GM18867 (cell line): ENCODE data around the gene ZNF205.
"Not testable (repeated sequence)": the region's sequence is repeated elsewhere in the genome, so short reads cannot be mapped to it uniquely, and the experiment has no call there.

Experiments
- ATAC-seq: cut with Tn5 transposase; IDR thresholded peaks from one replicate; pipeline ENCODE4 v1.9.1; 2021; ENCODE audit warnings: mild to moderate bottlenecking, moderate library complexity; ENCODE audit not compliant: unreplicated experiment

The ZNF205 gene

DNA sequence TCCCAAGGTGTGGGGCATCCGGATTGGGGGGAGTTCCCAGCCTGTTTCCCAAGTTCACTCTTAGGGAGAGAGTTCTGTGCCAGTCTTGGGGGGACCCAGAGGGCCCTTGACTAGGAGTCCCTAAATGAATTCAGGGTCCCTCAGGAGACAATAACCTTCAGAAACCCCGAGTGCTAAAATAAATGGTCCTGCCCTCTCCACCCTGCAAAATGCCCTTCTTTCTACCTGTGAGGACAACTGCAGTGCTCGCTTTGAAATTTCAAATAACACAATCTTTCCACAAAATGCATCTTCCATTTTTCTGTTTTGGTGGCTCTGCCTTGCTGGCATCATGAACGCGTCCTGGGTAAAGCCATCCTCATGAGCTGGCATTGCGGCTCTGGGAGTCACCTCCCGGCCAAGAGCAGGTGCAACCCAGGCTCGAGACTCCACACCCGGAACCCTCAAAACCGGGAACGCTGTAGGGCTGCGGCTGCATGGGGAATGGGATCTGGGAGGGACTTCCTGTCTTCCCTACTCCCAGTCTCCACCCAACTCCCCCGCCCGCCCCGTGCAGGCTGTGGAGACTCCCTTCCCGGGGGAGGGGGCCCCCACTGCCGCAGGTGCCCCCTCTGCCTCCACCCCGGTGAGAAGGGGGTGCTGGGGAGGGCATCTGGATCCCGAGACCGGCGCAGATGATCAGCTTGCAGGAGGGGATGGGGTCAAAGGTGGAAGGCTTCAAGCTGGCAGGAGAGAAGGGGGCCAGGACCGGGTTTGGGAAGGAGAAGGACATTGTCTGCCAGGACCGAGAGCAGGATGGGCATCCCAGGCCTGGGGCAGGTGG is at the start of gene ZNF205:
Gene ZNF205, plus strand, starts transcription at position 529 of the 823 bp plus-strand sequence. CDS start 845 bp downstream, outside the sequence.
- no peak for ATAC-seq

DNA sequence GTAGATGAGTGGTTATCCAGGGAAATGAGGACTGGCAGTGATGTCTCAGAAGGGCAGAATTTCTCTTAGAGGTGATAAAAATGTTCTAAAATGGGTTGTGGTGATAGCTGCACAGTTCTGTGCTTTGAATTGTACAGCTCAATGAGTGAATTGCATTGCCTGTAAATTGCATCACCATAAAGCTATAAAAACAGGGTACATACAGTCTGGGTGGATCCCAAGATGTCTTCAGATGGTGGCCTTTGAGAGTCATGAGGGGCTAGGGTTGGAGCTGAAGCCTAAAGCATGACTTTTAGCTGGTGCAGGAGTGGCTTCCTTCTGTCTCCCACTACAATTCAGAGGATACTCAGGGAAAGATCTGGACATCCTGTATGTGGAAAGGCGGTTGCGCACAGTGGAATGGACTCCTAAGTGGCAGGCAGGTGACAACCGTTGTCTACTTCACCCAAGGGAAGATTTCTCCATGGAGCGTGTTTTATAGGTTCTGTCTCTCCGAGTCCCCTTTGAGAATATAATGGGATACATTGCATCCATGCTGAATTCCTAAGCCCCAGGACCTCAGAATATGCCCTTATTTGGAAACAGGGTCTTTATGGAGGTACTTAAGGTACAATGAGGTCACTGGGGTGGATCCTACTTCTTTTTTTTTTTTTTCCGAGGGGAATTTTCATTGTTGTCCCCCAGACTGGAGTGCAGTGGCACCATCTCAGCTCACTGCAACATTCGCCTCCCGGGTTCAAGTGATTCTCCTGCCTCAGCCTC is 48.6 kb upstream of the ZNF205 start:
- no peak for ATAC-seq

DNA sequence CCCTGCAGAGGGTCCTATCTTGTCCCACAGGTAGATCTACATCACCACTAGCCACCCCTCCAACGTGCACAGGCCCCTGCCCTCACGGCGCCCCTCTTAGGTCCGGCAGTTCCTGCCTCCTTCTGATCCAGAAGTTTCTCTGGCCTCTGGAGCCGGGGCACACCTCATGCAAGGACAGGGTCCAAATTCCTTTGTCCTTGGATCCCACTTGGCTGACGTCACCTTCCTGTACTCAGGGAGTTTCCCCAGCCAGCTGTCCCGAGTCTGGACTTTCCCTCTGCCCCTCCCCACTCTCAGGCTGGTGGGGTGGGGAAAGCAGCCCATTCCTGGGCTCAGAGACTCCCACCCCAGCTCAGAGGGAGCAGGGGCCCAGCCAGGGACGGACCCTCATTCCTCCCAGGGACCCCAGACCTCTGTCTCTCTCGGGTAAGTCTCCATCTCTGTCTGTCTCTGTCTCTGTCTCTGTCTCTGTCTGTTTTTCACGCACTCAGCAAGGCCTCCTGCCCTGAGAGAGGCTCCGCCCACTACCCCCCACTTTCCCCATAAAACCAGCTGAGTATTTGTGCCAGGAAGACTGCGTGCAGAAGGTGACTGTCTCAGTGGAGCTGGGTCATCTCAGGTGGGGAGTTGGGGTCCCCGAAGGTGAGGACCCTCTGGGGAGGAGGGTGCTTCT is 47.2 kb upstream of the ZNF205 start, which contains the start of gene IL32:
Gene IL32, plus strand, starts transcription at position 572 of the 673 bp plus-strand sequence. CDS start 172 bp downstream, outside the sequence.
- no peak for ATAC-seq

DNA sequence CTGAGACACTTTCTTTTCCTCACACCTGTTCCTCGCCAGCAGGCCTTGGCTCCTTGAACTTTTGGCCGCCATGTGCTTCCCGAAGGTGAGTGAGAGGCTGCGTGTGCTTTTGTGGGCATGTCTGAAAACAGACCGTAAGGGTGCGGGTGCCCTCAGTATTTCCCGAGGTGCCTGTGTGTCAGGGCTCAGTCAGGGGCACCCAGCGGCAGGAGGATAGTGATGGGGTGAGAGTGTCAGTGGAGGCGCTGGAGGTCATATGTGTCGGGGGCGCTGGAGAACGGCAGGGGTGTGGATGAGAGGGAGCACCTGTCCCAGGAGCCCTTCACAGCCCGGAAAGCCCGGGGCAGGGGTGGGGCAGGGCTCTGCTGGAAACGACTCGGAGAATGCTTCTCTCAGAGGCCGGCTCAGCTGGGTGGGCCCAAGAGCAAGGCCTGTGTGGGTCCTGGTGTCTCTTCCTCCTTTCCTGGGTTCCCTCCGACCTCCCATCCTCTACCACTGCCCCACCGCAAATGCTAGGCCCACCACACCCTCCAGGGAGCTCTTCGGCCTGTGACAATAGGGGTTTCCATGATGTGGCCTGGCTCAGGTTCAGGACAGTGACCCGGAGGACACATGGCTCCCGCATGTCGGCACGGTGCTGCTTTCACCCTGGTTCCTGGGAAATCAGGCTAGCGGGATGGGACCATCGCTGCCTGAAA is 46.5 kb upstream of the ZNF205 start:
- ATAC-seq = no peak

DNA sequence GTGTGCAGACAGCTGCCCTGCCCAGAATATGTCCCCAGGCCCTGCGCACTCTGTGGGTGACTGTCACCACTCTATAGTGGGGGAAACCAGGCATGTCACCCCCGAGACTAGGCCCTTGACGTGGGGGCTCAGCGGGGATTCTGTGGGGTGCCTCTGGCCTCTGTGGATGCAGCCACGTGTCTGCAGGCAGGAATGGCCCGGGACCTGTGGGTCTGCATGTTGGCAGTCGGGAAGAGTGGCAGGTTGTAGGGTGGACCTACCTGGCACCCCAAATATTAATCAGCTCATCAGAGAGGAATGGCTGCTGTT is 46.0 kb upstream of the ZNF205 start:
- ATAC-seq = no peak

DNA sequence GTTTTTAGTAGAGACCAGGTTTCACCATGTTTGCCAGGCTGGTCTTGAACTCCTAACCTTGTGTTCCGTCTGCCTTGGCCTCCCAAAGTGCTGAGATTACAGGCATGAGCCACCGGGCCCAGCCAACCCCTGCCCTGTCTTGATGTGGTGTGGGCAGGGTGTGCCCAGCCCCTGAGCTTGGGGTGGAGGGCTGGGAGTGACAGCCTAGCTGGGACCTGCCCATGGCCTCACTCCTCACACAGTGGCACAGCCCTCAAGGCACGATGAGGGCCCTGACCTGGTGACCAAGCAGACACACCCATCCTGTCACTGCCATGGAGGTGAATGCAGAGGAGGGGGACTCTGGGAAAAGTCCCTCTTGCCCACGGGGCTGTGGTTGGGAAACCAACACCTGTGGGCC is 43.9 kb upstream of the ZNF205 start:
- ATAC-seq = no peak

DNA sequence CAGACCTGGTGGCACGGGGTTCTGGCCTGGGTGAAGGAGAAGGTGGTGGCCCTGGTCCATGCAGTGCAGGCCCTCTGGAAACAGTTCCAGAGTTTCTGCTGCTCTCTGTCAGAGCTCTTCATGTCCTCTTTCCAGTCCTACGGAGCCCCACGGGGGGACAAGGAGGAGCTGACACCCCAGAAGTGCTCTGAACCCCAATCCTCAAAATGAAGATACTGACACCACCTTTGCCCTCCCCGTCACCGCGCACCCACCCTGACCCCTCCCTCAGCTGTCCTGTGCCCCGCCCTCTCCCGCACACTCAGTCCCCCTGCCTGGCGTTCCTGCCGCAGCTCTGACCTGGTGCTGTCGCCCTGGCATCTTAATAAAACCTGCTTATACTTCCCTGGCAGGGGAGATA is 43.2 kb upstream of the ZNF205 start:
- not testable (repeated sequence) for ATAC-seq

DNA sequence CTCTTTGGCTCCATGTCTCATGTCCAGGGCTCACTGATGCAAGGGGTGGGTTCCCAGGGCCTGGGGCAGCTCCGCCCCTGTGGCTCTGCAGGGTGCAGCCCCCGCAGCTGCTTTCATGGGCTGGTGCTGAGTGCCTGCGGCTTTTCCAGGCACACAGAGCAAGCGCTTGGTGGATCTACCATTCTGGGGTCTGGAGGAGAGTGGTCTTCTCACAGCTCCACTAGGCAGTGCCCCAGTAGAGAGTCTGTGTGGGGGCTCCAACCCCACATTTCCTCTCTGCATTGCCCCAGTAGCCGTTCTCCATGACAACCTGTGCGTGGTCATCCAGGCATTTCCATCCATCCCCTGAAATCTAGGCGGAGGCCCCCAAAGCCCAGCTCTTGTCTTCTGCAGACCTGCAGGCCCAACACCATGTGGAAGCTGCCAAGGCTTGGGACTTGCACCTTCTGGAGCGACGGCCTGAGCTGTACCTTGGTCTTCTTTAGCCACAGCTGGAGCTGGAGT is 41.7 kb upstream of the ZNF205 start:
- no peak for ATAC-seq

DNA sequence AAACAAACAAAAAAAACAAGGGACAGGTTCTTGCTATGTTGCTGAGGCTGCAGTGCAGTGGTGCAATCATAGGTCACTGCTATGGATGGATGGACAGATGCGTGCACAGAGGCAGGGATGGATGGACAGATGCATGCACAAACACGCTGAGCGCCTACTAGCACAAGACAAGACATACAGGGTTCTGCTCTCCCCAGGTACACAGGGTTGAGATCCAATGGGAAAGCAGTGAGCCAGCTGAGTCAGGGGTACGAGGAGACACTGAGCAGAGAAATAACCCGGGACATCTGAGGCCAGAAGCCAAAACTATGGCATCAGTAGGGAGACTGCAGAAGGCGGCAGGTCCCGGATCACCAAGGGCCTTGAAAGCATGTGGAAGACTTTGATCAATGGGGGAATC is 40.7 kb upstream of the ZNF205 start:
- no peak for ATAC-seq

DNA sequence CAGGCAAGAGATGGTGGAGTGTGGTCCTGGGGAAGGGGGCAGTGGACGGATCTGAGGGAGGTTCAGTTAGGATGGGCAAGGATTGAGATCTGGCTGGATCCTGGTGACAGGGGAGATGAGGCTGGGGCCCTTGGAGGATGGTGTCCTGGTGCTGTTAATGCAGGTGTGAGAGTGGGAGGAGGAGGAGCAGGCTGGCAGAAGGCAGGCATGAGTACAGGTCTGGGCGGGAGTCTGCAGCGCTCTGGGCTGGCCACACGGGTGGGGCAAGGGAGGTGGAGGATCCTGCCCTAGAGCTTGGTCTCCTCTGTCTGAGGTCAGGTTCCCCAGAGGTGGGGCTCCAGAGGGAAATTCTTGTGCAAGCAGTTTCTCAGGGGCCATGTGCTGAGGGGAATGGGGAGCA is 40.2 kb upstream of the ZNF205 start:
- not testable (repeated sequence) for ATAC-seq

DNA sequence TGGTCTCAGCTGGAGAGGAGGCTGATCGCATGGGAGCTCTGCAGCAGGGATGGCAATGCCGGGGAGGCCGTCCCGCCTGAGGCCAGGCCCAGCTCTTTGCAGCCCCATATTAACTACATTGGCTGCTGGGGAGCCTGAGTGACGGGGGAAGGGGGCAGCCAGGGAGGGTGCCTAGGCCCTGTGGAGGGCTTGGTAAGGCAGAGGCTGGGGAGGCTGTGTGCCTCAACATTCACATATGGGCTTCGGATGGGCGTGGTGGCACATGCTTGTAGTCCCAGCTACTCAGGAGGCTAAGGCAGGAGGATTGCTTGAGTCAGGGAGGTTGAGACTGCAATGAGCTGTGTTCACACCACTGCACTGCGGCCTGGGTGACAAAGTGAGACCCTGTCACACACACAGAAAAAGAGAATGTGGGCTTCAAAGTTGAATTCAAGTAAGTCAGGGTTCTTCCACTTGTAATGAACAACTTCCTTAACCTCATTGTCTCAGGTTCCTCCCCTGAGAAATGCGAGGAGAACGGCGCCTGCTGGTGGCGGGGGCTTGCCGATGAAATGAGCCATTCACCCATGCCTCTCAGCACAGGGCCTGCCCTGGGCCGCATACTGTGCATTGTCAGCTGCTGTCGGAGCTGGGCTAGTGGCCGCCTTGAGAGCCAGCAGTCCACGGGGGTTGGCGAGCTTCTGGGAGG is 39.7 kb upstream of the ZNF205 start:
- ATAC-seq = not testable (repeated sequence)

DNA sequence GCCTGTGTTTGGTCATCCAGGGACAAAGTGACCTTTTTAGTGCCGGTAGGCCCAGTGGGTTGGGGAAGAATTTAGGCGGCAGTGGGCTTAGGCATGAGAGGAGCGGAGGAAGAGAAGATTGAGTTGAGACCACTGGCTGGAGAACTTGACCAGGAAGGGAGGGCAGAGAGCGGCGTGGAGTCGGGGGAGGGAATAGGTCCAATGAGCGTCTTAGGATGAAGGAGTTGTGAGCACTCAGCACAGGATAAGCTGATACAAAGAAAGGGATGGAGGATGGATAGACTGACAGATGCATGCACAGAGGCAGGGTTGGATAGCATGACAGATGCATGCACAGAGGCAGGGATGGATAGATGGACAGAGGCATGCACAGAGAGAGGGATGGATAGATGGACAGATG is 38.9 kb upstream of the ZNF205 start:
- no peak for ATAC-seq

DNA sequence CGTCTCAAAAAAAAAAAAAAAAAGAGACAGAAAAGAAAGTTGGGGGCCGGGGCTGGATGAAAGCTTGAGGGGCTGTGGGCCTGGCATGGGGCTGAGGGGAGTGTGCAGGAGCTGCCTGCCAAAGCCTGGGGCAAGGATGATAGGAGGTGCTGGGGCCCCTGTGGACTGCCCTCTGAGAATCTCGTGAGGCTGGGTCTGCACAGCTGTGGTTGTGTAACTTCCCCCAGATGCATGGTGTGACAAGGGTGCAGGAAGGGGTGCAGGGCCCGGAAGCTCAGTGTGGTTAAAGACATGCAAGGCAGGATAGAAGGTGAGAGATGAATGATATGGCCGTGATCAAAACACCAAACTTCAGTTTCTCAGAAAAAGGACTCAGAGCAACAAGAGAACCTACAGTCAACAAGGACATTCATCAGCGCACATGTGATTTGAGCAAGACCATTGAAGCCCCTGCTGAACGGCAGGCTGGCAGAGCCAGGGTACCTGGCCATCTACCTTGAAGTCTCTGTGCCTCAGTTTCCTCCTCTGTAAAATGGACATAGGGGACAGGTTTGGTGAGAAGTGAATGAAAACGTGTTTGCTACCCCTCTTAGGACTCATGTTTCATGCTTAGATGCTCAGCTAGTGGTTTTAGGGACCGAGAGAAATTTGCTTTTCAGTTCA is 37.4 kb upstream of the ZNF205 start:
- peak; percentile 73 for ATAC-seq

DNA sequence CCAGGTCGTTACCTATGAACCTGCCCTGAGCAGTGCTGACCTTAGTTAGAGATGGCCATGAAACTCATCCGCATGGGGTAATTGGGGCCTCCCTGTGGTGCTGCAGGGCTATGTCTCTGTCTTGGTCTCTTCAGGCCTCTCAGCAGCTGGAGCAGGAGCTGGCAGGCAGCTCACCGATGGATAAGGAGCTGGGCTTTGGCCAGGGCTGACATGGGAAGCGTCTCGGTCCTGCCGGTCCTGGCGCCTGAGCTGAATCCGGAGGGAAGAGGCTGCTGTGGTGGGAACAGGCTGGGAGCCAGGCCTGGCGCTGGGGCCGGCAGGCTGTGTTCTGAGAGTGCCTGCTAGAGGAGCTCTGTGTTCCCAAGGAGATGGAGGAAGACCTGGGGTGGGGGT is 36.9 kb upstream of the ZNF205 start:
- ATAC-seq = no peak

DNA sequence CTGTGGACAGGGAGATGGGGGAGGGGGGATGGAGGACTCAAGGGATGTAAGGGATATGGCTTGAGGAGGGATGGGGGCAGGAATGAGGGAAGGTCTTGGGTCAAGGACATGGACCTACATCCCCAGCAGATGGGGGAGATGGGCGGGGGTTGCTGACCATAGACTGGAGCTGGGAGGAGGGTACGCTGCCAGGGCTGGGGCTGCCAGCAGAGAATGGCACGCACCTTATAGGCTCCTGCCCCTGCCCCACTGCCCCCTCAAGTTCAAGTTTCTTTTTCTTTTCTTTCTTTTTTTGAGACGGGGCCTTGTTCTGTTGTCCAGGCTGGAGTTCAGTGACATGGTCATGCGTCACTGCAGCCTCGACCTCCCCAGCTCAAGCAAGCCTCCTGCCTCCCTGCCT is 36.4 kb upstream of the ZNF205 start:
- ATAC-seq = not testable (repeated sequence)

DNA sequence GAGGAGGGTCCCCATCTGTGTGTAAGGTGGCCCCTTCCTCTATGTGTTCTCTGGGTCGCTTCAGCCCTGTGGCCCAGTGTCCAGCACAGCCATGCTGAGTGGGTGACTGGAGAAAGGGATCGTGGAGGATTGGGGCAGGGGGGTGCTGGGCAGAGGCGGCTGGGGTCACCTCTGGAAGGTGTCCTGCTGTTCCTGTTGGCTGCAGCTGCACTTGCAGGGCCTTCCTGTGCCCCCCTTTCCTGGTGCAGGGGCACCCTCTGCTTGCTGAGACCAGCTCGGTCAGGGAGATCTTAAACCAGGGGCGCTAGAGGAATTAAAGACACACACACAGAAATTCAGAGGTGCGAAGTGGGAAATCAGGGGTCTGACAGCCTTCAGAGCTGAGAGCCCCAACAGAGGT is 35.8 kb upstream of the ZNF205 start:
- no peak for ATAC-seq

DNA sequence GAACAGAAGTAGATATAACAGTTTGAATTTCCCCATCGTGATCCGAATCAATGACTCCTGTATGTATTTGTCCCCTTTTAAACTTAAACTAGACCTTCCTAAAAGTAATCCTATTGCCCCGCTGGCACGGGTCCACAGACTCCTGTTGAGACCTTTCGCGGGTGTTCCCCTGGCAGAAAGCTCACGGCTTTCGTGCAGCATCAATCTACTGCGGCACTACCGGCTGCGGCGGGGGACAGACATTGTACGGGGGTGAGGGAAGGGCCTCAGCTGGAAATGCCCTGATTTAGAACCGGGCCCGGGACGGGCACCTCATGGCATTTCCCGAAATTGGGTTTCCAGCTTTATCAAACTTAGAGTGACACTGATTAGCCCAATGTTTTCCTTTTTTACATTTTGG is 32.4 kb upstream of the ZNF205 start:
- ATAC-seq = no peak

DNA sequence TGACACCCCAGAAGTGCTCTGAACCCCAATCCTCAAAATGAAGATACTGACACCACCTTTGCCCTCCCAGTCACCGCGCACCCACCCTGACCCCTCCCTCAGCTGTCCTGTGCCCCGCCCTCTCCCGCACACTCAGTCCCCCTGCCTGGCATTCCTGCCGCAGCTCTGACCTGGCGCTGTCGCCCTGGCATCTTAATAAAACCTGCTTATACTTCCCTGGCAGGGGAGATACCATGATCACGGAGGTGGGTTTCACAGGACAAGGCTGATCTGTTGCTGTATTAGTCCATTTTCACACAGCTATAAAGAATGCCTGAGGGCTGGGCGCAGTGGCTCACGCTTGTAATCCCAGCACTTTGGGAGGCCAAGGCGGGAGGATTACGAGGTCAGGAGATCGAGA is 30.4 kb upstream of the ZNF205 start:
- not testable (repeated sequence) for ATAC-seq

DNA sequence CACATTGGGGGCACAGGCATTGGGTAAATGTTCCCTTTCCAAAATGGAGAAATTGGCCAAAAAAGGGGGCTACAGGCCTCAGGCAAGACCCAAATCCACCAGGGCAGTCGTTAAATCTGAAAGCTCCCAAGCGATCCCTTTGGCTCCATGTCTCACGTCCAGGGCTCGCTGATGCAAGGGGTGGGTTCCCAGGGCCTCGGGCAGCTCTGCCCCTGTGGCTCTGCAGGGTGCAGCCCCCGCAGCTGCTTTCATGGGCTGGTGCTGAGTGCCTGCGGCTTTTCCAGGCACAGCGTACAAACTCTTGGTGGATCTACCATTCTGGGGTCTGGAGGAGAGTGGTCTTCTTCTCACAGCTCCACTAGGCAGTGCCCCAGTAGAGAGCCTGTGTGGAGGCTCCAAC is 29.0 kb upstream of the ZNF205 start:
- not testable (repeated sequence) for ATAC-seq

DNA sequence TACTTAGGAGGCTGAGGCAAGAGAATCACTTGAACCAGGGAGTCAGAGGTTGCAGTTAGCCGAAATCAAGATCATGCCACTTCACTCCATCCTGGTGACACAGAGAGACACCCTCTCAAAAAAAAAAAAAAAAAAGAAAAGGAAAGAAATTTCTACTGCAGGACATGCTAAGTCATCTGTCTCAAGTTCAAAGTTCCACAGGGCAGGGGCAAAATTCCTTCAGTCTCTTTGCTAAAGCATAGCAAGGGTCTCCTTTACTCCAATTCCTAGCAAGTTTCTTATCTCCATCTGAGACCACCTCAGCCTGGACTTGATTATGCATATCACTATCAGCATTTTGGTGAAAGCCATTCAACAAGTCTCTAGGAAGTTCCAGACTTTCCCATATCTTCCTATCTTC is 27.9 kb upstream of the ZNF205 start:
- no peak for ATAC-seq
